ENCODE results near the gene PTTG2.

The PTTG2 gene

DNA sequence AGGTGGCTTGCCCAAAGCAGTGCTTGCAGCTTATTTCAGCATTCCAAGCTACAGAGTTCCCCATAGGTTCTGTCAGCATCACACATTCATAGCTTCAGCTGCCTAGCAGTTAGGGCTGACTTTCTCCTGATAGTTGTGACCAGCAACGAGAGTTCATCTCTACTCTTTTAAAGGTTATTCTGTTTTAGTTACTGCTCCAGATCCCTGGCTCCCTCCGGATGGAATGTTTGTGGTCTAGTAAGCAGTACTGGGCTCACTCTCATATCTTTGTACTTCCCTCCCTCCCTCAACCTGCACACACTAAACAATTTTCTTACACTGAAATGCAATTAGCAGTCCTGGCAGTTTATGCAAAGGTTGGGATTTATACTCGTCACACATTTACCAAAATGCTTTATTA is 43.9 kb downstream of the PTTG2 start:
- TF ChIP-seq, protein P1, sequence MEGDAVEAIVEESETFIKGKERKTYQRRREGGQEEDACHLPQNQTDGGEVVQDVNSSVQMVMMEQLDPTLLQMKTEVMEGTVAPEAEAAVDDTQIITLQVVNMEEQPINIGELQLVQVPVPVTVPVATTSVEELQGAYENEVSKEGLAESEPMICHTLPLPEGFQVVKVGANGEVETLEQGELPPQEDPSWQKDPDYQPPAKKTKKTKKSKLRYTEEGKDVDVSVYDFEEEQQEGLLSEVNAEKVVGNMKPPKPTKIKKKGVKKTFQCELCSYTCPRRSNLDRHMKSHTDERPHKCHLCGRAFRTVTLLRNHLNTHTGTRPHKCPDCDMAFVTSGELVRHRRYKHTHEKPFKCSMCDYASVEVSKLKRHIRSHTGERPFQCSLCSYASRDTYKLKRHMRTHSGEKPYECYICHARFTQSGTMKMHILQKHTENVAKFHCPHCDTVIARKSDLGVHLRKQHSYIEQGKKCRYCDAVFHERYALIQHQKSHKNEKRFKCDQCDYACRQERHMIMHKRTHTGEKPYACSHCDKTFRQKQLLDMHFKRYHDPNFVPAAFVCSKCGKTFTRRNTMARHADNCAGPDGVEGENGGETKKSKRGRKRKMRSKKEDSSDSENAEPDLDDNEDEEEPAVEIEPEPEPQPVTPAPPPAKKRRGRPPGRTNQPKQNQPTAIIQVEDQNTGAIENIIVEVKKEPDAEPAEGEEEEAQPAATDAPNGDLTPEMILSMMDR (IDR thresholded peaks at IDR 0.05; ENCODE audit: control insufficient read depth, insufficient read depth, low read depth, low read length, missing control alignments), result no peak
- no peak overlapping the region for H3K4me3 ChIP-seq (ENCODE audit: control insufficient read depth, low read depth, low read length)
- no peak for DNase-seq (ENCODE audit: low read depth)

DNA sequence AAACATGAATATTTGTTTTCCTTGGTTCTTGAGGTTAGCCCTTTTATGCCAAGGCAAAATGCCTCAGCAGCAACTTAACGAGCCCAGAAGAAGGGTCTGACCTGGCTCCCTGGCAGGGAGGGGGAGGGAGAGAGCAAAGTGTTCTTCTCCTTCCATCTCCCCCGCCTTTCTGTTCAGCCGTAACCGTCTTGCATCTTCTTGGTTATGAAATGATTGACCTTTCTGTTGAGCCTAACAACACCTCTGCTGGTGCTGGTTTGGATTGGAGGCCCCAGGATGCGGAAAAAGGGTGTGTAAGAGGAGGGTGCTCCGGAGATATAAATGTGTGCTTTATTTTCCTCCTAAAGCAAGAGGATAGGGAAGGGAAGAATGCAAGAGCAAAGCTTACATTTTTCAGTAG is 44.7 kb downstream of the PTTG2 start:
- TF ChIP-seq, protein P1 (IDR thresholded peaks at IDR 0.05; ENCODE audit: control insufficient read depth, insufficient read depth, low read depth, low read length, missing control alignments), result no peak
- DNase-seq (ENCODE audit: low read depth), result no peak
- no peak overlapping the region for H3K4me3 ChIP-seq (ENCODE audit: control insufficient read depth, low read depth, low read length)

DNA sequence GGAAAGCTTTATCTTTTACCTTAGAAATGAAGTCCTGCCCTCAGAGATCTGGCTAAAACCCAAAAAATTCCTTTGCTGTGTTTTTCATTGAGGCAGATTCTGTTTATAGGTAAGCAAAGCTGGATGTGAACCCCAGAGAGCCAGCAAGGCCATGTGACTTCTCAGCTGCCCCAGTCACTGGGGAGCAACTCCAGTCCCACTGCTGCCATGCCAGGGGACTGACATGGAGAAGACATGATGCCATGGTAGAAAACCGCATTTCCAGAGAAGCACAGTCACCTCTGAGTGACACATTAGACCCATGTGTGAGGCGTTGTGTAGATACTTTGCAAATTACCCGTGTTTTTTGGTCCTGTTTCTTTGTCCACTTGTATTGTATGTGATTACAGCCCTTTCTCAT is 45.4 kb downstream of the PTTG2 start:
- H3K4me3 ChIP-seq (ENCODE audit: control insufficient read depth, low read depth, low read length), result no peak overlapping the region
- TF ChIP-seq, protein P1 (IDR thresholded peaks at IDR 0.05; ENCODE audit: control insufficient read depth, insufficient read depth, low read depth, low read length, missing control alignments), result no peak
- DNase-seq (ENCODE audit: low read depth), result no peak

DNA sequence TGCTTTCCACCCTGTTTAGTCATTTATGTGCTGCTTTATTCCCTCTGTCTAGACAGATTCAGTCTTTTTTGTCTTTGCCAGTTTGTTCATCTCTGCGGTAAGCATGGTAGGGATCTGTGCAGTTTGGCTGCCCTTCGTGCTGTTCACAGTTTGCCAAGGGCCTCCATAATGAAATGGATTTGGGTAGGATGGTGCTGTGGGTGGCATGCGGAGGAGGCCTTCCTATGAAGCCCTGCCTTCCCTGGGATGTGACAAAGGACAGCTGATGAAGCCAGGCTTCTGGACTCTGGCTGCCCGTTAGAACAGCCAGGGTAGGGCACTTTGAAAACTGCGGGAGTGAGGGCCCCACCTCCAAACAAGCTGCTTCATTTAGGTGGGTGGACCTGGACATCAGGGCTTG is 47.4 kb downstream of the PTTG2 start:
- DNase-seq (ENCODE audit: low read depth), result no peak
- no peak overlapping the region for H3K4me3 ChIP-seq (ENCODE audit: control insufficient read depth, low read depth, low read length)
- TF ChIP-seq, protein P1 (IDR thresholded peaks at IDR 0.05; ENCODE audit: control insufficient read depth, insufficient read depth, low read depth, low read length, missing control alignments), result no peak

DNA sequence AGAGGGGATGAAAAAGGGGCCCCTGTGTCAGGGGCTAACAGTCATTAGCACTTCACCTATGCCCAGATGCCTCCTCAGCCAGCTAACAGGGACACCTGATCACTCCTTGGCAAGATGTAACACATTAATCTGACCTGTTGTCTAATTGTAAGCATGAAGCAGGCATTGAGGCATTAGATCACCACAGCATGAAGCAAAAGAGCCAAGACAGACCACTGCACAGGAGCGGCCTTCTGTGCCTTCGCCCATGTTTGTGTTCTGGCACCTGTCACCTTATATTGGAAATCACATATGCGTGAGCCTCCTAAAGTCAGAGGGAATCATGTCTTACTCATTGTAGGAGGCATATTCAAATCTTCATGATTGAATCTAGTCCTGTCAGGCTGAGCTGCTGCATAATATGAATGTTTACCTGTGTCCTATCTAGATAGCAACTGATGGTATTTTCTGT is 48.4 kb downstream of the PTTG2 start:
- H3K4me3 ChIP-seq (ENCODE audit: control insufficient read depth, low read depth, low read length), result no peak overlapping the region
- TF ChIP-seq, protein P1 (IDR thresholded peaks at IDR 0.05; ENCODE audit: control insufficient read depth, insufficient read depth, low read depth, low read length, missing control alignments), result no peak
- no peak for DNase-seq (ENCODE audit: low read depth)

DNA sequence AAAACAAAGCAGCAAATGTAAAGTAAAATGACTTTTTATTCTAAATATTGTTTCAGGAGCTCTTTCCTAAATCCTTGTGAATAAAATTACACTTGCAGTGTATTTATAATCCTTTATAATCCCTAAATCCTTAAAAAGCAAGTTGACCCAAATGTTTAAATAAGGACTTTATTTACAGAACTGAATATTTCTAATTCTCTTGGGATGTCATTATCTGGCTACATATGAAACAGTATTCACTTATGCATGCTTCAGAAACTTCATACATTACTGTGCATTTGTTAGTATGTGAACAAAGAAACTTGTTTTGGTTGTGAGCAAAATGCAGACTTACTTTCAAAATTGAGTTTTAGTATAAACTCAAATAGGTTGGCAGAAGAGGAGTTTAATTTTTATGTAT is 49.2 kb downstream of the PTTG2 start:
- no peak for DNase-seq (ENCODE audit: low read depth)
- H3K4me3 ChIP-seq (ENCODE audit: control insufficient read depth, low read depth, low read length), result no peak overlapping the region
- TF ChIP-seq, protein P1 (IDR thresholded peaks at IDR 0.05; ENCODE audit: control insufficient read depth, insufficient read depth, low read depth, low read length, missing control alignments), result no peak

DNA sequence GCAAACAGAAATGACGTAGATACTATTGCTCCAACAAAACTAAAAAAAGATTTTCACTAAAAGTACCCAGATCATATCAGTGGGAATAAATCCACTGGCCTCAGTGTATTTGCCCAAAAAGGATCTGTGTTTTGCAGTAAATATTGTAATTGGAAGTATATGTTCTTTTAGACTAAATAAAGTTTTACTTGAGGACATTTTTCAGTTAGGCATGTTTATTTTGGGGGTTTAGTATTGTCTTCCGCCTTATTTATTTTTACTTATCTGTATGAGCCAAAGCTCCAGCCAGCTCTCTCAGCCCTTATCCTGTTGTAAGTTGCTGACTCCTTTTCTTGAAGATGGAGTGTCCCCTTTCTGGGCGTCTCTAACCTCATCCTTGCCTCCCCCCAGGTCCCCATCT is 49.8 kb downstream of the PTTG2 start:
- TF ChIP-seq, protein P1 (IDR thresholded peaks at IDR 0.05; ENCODE audit: control insufficient read depth, insufficient read depth, low read depth, low read length, missing control alignments), result no peak
- no peak overlapping the region for H3K4me3 ChIP-seq (ENCODE audit: control insufficient read depth, low read depth, low read length)
- no peak for DNase-seq (ENCODE audit: low read depth)

Measured in AG09309 (cell line).